Stimulated activated naive CD8-positive, alpha-beta T cell treated with anti-CD3 and anti-CD28 coated beads, Interleukin-15, Interleukin-2, amounts not matched to agents 100 U/mL and 50 U/mL, for 24 hours (primary cell): Measurements from ENCODE around the gene GSDME.
A peak's percentile ranks its signal among the peaks of the same experiment; 100 is the strongest.
"Not testable (repeated sequence)": the region's sequence is repeated elsewhere in the genome, so short reads cannot be mapped to it uniquely, and the experiment has no call there.

Source experiments
- ATAC-seq: fragments of 150-1000 bp; cut with Tn5 transposase; one replicate; pipeline ENCODE4 v1.10.0; 2021
- DNase-seq: peaks from one replicate; pipeline ENCODE4 v3.0.0; 2021

Gene GSDME

GRCh38 chr7:24757353-24758275 is at the start of gene GSDME:
Gene GSDME (minus strand): TSS chr7:24757464. CDS start chr7:24749774, 7,690 bp downstream.
- ATAC-seq (peak; percentile 77), DNase-seq (peak; percentile 63)

DNA sequence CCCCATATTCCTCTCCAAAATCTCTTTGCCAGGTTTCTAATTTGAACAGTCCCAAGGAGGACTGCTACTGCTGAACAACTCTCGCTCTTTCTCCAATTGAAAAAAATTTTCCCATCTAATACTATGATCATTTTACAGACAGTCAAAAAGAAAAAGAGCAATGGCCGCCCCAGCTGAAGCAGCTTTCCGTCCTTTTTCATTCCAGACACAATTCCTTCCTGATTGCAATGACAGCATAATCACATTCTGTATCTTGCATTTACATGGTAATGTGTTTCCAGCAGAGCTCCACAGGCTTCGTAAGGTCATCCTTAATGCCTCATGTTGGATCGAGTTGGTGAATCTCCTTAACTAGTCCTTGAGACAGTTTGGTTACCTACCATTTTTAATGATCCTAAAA is 45.0 kb upstream of the GSDME start:
- DNase-seq (no peak), ATAC-seq (no peak)

GRCh38 chr7:24801883-24802282 is 44.6 kb upstream of the GSDME start:
- DNase-seq = no peak
- no peak for ATAC-seq

GRCh38 chr7:24800667-24801066 is 43.4 kb upstream of the GSDME start:
- ATAC-seq = no peak
- DNase-seq = no peak

DNA sequence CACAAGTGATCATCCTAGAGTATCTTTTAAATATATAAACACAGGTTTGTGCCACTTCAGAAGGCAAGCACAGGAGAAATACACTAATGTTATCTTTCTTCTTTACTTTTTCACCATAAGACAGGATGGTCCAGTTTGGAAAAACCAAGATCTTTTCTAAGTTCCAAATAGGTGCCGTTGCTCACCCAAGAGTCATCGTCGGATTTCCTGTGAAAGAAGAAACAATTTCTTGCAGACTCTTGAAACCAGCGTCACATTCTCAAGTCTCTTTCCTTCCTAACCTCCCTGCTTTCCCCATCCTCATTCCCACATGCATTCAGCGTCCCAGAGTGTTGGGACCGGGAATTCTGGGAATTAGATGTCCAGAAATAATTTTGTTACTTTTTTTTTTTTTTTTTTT is 42.8 kb upstream of the GSDME start:
- no peak for ATAC-seq
- no peak for DNase-seq

DNA sequence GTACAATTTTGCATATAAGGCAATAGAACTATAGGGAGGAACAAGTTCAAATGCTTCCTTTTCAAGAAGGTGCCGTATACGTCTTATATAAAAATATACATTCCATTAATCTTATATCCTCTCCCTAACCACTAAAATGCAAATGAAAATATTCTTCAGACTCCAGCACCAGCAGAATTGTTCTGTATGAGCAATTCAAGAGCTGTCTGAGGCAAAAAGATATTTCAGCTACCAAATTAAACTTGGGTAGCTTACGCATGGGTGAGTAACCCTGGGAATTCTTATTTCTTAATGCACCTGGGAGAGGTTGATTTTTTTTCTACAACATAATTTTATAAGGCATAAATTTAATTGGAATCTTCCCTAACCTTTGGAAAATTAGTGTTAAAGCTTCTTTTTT is 42.2 kb upstream of the GSDME start:
- DNase-seq (no peak), ATAC-seq (no peak)

GRCh38 chr7:24798261-24798660 is 41.0 kb upstream of the GSDME start:
- ATAC-seq = no peak
- no peak for DNase-seq

GRCh38 chr7:24797270-24797669 is 40.0 kb upstream of the GSDME start:
- no peak for ATAC-seq
- DNase-seq = no peak

DNA sequence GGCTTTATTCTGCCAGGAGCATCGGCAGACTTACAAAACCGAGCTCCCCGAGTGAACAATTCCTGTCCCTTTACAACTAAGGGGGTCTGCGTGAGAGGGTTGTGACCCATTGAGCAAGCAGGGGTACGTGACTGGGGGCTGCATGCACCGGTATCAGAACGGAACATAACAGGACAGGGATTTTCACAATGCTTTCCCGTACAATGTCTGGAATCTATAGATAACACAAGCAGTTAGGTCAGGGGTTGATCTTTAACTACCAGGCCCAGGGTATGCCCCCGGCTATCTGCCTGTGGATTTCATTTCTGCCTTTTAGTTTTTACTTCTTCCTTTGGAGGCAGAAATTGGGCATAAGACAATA is 38.1 kb upstream of the GSDME start:
- ATAC-seq = no peak

GRCh38 chr7:24794751-24795406 is 37.6 kb upstream of the GSDME start:
- not testable (repeated sequence) for ATAC-seq, DNase-seq

More for the DNA sequence above, 38.1 kb upstream of the GSDME start:
- DNase-seq = no peak

DNA sequence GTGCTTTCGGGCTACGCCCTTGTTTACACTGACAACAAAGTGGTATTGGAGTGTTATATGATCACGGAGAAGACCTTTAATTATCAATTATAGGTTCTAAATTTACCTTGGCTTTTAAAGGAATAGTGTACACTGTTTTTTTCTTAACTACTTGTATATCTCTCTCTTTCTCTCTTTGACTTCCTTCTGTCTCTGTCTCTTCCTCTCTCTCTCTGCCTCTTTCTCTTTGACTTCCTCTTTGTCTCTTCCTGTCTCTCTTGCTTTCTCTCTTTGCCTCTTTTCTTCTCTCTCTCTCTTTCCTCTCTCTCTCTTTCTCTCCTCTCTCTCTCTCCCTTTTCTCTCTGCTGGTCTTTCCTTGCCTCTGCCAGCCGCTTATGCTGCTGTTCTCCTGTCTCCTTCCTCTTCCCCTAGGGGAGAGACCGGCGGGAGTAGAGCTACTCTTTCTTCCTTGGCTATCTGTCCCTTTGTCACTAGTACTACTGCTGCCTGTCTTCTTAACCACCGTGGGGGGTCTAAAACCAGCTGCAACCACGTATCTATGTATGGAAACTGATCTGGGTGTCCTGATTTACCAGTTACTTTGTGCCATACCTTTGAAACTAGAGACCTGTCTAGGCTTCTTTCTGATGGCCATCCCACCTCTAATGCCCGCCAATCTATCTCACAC is 36.9 kb upstream of the GSDME start:
- DNase-seq (no peak), ATAC-seq (no peak)

GRCh38 chr7:24788961-24789576 is 31.8 kb upstream of the GSDME start:
- DNase-seq (no peak), ATAC-seq (no peak)

GRCh38 chr7:24788075-24788474 is 30.8 kb upstream of the GSDME start:
- no peak for DNase-seq
- ATAC-seq = no peak

GRCh38 chr7:24786941-24787340 is 29.7 kb upstream of the GSDME start:
- peak; percentile 72 for ATAC-seq
- DNase-seq = no peak

DNA sequence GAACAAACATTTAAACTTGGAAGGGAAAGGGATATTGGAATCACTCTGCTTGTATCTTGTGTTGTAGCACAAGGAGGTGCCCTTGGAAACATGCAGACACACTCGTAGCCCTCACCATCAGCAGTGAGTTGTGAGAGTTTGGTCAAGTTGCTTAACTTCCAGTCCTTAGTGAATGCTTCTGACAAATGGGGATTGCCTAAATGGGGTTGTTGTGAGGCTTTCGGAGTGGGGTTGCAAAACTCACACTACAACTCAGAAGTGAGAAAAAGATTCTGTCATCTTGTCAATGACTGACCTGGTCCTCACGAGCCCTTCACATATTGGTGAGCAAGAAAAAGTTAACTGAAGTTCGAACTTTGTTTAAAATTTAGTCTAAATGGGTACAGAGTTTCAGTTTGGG is 29.0 kb upstream of the GSDME start:
- ATAC-seq (no peak), DNase-seq (no peak)

GRCh38 chr7:24784277-24784676 is 27.0 kb upstream of the GSDME start:
- no peak for DNase-seq

DNA sequence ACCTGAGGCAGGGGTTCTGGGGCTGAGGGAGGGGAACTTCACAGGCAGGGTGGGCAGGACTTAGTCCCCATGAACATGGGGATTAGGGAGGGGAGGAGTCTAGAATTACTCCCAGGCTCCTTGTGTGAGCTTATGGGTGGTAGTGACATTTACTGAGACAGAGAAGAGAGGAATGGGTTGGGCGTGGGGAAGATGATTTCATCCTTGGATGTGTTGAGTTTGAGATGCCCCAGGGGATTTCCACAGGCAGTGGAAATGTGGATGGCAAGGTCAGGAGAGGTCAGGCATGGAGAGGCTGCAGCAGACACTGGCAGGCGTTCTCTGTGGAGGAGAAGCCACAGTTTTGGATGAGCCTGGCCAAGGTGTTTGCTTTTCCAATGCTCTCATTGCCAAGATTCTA is 26.4 kb upstream of the GSDME start:
- ATAC-seq (no peak), DNase-seq (no peak)

More at GRCh38 chr7:24784277-24784676, 27.0 kb upstream of the GSDME start:
- ATAC-seq = no peak

- DNase-seq = no peak
- no peak for ATAC-seq
Measured at GRCh38 chr7:24781106-24781505, 23.8 kb upstream of the GSDME start.

GRCh38 chr7:24779283-24779655 is 22.0 kb upstream of the GSDME start:
- DNase-seq (no peak), ATAC-seq (no peak)

- ATAC-seq (no peak), DNase-seq (no peak)
Measured at GRCh38 chr7:24778543-24779282, 21.4 kb upstream of the GSDME start.

DNA sequence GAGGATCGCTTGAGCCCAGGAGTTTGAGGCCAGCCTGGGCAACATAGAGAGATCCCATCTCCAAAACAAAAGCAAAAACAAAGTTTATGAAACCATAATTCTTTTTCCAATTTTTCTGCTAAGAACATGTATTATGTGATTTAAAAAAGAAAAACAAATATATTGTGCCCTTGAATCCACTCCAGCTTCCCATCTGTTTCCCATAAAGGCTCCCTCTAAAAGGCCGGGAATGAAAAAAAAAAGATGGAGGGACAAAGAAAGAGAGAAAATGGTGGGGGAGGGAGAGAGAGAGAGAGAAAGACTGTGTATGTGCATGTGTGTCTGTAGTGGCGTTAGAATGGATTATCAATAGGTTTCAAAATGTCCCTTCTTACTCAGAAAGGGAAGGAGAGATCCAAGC is 20.5 kb upstream of the GSDME start:
- no peak for ATAC-seq
- no peak for DNase-seq

DNA sequence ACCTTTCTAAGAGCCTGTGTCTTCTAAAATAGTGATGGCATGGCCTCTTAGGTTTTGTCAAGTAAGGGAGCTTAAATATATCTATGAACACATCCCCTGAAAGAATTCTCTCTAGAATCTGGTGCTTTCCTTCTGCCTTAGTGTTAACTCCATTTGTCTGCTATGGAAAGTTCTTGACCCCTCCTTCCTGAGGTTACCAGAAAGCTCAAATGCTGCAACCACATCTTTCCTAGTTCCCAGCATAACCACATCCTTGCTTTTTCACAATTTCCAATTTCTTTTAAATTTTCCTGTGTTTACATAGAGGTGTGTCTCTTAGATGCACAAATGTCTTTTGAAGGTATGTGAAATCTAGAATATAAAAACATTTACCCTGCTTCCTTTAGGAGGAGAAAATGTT is 16.4 kb upstream of the GSDME start:
- DNase-seq (no peak), ATAC-seq (no peak)
